Osteoblast (primary cell): Measurements from ENCODE around the gene NPEPL1. TPM values are rescaled to one million over a fixed set of nuclear protein-coding genes. Genes with fewer than 3 reads are reported as not detected.

Source experiments
- DNase-seq: peaks from one replicate; pipeline ENCODE4 v3.0.0; 2011; ENCODE audit warnings: low spot score, mixed read lengths; ENCODE audit not compliant: insufficient read length; ENCODE audit errors: missing footprints
- H2AFZ ChIP-seq: 2 replicates; pipeline ENCODE4 v1.6.0; 2011; ENCODE audit warnings: mild to moderate bottlenecking, low read length
- H3K27ac ChIP-seq: 2 replicates; pipeline ENCODE4 v1.5.1; 2011; ENCODE audit warnings: mild to moderate bottlenecking, low read depth, low read length, moderate library complexity
- H3K27me3 ChIP-seq: 2 replicates; pipeline ENCODE4 v1.6.0; 2012; ENCODE audit warnings: mild to moderate bottlenecking, control low read depth, inconsistent platforms, low read length, moderate library complexity; ENCODE audit not compliant: insufficient read depth
- H3K36me3 ChIP-seq: 2 replicates; pipeline ENCODE4 v1.5.1; 2011; ENCODE audit warnings: mild to moderate bottlenecking, low read length, control low read depth, moderate library complexity; ENCODE audit not compliant: insufficient read depth
- H3K4me1 ChIP-seq: 2 replicates; pipeline ENCODE4 v1.5.1; 2011; ENCODE audit warnings: mild to moderate bottlenecking, low read length, control low read depth, moderate library complexity; ENCODE audit not compliant: insufficient read depth
- H3K4me2 ChIP-seq: 2 replicates; pipeline ENCODE4 v1.6.0; 2011; ENCODE audit warnings: mild to moderate bottlenecking, low read length; ENCODE audit not compliant: insufficient read depth
- H3K4me3 ChIP-seq: fragments of 200-600 bp; sonication (generic); 3 replicates; pipeline ENCODE4 v1.5.1; 2012; ENCODE audit warnings: mild to moderate bottlenecking, low read length, inconsistent platforms; ENCODE audit not compliant: insufficient read depth
- H3K79me2 ChIP-seq: 2 replicates; pipeline ENCODE4 v1.6.0; 2012; ENCODE audit warnings: mild to moderate bottlenecking, low read length, control low read depth, inconsistent platforms; ENCODE audit not compliant: insufficient read depth
- H3K9me3 ChIP-seq: 2 replicates; pipeline ENCODE4 v1.5.1; 2011; ENCODE audit warnings: low read depth, low read length, control low read depth
- H4K20me1 ChIP-seq: 2 replicates; pipeline ENCODE4 v1.6.0; 2012; ENCODE audit warnings: mild to moderate bottlenecking, low read length, control low read depth; ENCODE audit not compliant: insufficient read depth
- CTCF ChIP-seq: IDR thresholded peaks from 2 replicates; pipeline ENCODE4 v1.5.1; 2011; ENCODE audit warnings: mild to moderate bottlenecking, low read depth, low read length, moderate library complexity; ENCODE audit errors: extremely low read depth
- total RNA-seq: library from RNA; depleted of rRNA; stranded (reverse); fragments of >200 nt; gene quantifications from 2 replicates; pipeline ENCODE4 v1.2.3, GENCODE V29; 2012

Gene NPEPL1
- total RNA-seq, 1 donor: 29.7 TPM

DNA sequence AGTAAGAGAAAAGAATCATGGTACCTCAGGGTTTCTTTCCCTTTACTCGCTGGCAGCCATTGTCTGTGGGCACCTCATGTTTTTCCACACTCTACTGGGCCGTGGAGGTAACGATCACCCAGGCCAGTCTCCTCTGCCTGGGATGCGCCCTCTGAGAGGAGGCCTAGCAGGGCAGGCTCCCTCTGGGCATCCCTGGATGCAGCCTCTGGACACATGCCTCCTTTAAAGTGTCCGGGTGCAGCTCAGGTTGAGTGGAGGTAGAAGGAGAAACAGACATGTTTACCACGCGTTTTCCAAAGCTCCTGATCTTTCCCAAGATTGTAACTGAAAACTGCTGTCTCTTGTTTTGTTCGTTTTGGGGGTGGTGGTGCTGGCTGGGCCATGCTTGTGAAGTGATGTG, 13.8 kb upstream of the NPEPL1 start:
- peak; percentile 73 for DNase-seq
- Histone ChIP-seq H3K9me3 (no peaks in the 10 kb centered on the region), H3K79me2 (no peaks in the 10 kb centered on the region), H3K36me3 (peaks cover 55% of the 10 kb centered on the region), H3K4me2 (no peak overlapping the region), H3K4me3 (no peak overlapping the region), H3K27me3 (no peaks in the 10 kb centered on the region), H3K27ac (no peak overlapping the region), H2AFZ (no peak overlapping the region), H3K4me1 (no peaks in the 10 kb centered on the region), H4K20me1 (no peaks in the 10 kb centered on the region)
- TF ChIP-seq CTCF: no peak

- peaks cover 20% of the 10 kb centered on the region for H3K36me3 ChIP-seq
- H4K20me1 ChIP-seq: no peaks in the 10 kb centered on the region
- DNase-seq: peak; percentile 60
- H3K27me3 ChIP-seq: no peaks in the 10 kb centered on the region
- no peak overlapping the region for H3K27ac ChIP-seq
- no peak overlapping the region for H3K4me2 ChIP-seq
- H3K79me2 ChIP-seq: no peaks in the 10 kb centered on the region
- no peak for TF ChIP-seq CTCF
- H3K9me3 ChIP-seq: no peaks in the 10 kb centered on the region
- no peak overlapping the region for H2AFZ ChIP-seq
- no peaks in the 10 kb centered on the region for H3K4me1 ChIP-seq
- no peak overlapping the region for H3K4me3 ChIP-seq
Observed at GRCh38 chr20:58682656-58683531, 9.7 kb upstream of the NPEPL1 start.

DNA sequence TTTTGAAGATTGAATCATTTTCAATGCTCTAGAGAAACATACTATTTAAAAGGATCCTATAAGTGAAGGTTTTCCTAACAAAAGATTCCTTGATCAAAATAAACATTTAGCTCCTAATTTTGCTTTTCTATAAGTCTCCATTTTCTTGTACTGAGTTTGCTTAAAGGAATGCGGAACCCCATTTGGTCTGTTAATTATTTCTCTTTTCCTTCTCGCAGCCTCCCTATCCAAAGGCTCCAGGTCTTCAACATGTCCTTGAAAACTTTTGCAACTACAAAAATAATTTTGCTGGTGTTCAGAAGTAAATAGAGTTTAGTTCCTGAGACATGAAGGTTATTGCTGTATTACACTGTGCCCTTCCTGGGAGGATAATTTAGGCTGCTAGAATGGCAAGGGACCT, 8.3 kb upstream of the NPEPL1 start:
- Histone ChIP-seq H2AFZ (no peak overlapping the region), H3K9me3 (no peaks in the 10 kb centered on the region), H3K27me3 (no peaks in the 10 kb centered on the region), H3K4me1 (no peaks in the 10 kb centered on the region), H3K36me3 (peaks cover 12% of the 10 kb centered on the region), H3K4me3 (no peak overlapping the region), H4K20me1 (no peaks in the 10 kb centered on the region), H3K79me2 (no peaks in the 10 kb centered on the region), H3K27ac (no peak overlapping the region), H3K4me2 (no peak overlapping the region)
- no peak for DNase-seq
- no peak for TF ChIP-seq CTCF

- no peak for DNase-seq
- Histone ChIP-seq H3K27me3 (no peaks in the 10 kb centered on the region), H3K36me3 (no peaks in the 10 kb centered on the region), H3K9me3 (no peaks in the 10 kb centered on the region), H2AFZ (no peak overlapping the region), H3K79me2 (no peaks in the 10 kb centered on the region), H4K20me1 (no peaks in the 10 kb centered on the region), H3K4me1 (peaks cover 13% of the 10 kb centered on the region), H3K4me2 (no peak overlapping the region), H3K27ac (no peak overlapping the region), H3K4me3 (no peak overlapping the region)
- no peak for TF ChIP-seq CTCF
Observed at GRCh38 chr20:58685988-58686387, 6.6 kb upstream of the NPEPL1 start.
